Osteoblast (primary cell): ENCODE results near the gene SCLY. TPM values are rescaled to one million over a fixed set of nuclear protein-coding genes. Genes with fewer than 3 reads are reported as not detected.

Experiments
- DNase-seq: peaks from one replicate; pipeline ENCODE4 v3.0.0; 2011; ENCODE audit warnings: low spot score, mixed read lengths; ENCODE audit not compliant: insufficient read length; ENCODE audit errors: missing footprints
- H2AFZ ChIP-seq: 2 replicates; pipeline ENCODE4 v1.6.0; 2011; ENCODE audit warnings: mild to moderate bottlenecking, low read length
- H3K27ac ChIP-seq: 2 replicates; pipeline ENCODE4 v1.5.1; 2011; ENCODE audit warnings: mild to moderate bottlenecking, low read depth, low read length, moderate library complexity
- H3K27me3 ChIP-seq: 2 replicates; pipeline ENCODE4 v1.6.0; 2012; ENCODE audit warnings: mild to moderate bottlenecking, control low read depth, inconsistent platforms, low read length, moderate library complexity; ENCODE audit not compliant: insufficient read depth
- H3K36me3 ChIP-seq: 2 replicates; pipeline ENCODE4 v1.5.1; 2011; ENCODE audit warnings: mild to moderate bottlenecking, low read length, control low read depth, moderate library complexity; ENCODE audit not compliant: insufficient read depth
- H3K4me1 ChIP-seq: 2 replicates; pipeline ENCODE4 v1.5.1; 2011; ENCODE audit warnings: mild to moderate bottlenecking, low read length, control low read depth, moderate library complexity; ENCODE audit not compliant: insufficient read depth
- H3K4me2 ChIP-seq: 2 replicates; pipeline ENCODE4 v1.6.0; 2011; ENCODE audit warnings: mild to moderate bottlenecking, low read length; ENCODE audit not compliant: insufficient read depth
- H3K4me3 ChIP-seq: fragments of 200-600 bp; sonication (generic); 3 replicates; pipeline ENCODE4 v1.5.1; 2012; ENCODE audit warnings: mild to moderate bottlenecking, low read length, inconsistent platforms; ENCODE audit not compliant: insufficient read depth
- H3K79me2 ChIP-seq: 2 replicates; pipeline ENCODE4 v1.6.0; 2012; ENCODE audit warnings: mild to moderate bottlenecking, low read length, control low read depth, inconsistent platforms; ENCODE audit not compliant: insufficient read depth
- H3K9me3 ChIP-seq: 2 replicates; pipeline ENCODE4 v1.5.1; 2011; ENCODE audit warnings: low read depth, low read length, control low read depth
- H4K20me1 ChIP-seq: 2 replicates; pipeline ENCODE4 v1.6.0; 2012; ENCODE audit warnings: mild to moderate bottlenecking, low read length, control low read depth; ENCODE audit not compliant: insufficient read depth
- CTCF ChIP-seq: IDR thresholded peaks from 2 replicates; pipeline ENCODE4 v1.5.1; 2011; ENCODE audit warnings: mild to moderate bottlenecking, low read depth, low read length, moderate library complexity; ENCODE audit errors: extremely low read depth
- total RNA-seq: library from RNA; depleted of rRNA; stranded (reverse); fragments of >200 nt; gene quantifications from 2 replicates; pipeline ENCODE4 v1.2.3, GENCODE V29; 2012

The SCLY gene
- total RNA-seq, 1 donor, result 11.6 TPM

- H3K9me3 ChIP-seq, result no peaks in the 10 kb centered on the region
- no peak overlapping the region for H3K27ac ChIP-seq
- no peak overlapping the region for H3K4me2 ChIP-seq
- no peak overlapping the region for H3K4me3 ChIP-seq
- no peaks in the 10 kb centered on the region for H3K4me1 ChIP-seq
- no peak for DNase-seq
- no peaks in the 10 kb centered on the region for H3K79me2 ChIP-seq
- no peak for TF ChIP-seq CTCF
- peaks cover 13% of the 10 kb centered on the region for H3K36me3 ChIP-seq
- H2AFZ ChIP-seq, result no peak overlapping the region
- H3K27me3 ChIP-seq, result no peaks in the 10 kb centered on the region
- no peaks in the 10 kb centered on the region for H4K20me1 ChIP-seq
Measured at GRCh38 chr2:238069021-238069709, 8.4 kb downstream of the SCLY start.

DNA sequence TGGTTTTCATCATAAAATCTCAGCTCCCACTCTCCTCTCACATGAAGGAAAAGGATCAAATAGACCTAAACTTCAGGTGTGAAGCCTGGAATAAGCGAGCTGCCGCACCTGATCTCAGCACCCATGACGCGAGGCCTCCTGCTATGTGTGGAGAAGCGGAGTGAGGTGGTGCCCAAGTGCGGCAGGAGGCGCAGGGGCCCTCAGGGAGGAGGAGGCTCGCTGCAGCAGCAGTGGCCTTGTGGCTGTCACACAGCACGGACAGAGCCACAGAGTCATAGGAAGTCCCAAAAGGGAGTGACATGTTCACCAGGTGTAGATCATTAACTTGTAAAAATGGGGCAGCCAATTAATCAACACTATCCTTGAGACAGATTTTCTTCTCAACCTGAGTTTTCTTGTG is 9.1 kb downstream of the SCLY start:
- H3K36me3 ChIP-seq, result peaks cover 13% of the 10 kb centered on the region

DNA sequence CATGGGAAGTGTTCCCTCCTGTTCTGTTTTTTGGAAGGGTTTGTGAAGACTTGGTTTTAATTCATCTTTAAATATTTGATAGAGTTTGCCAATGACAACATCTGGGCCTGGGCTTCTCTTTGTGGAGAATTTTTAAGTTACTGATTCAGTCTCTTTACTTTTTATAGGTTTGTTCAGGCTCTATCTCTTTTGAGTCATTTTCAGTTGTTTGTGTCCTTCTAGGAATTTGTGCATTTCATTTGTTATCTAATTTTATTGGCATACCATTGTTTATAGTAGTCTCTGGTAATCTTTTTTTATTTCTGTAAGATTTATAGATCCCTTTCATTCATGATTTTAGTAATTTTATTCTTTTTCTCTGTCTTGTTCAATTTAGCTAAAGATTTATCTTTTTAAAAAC is 14.6 kb downstream of the SCLY start:
- no peaks in the 10 kb centered on the region for H3K27me3 ChIP-seq
- TF ChIP-seq CTCF, result no peak
- H3K4me2 ChIP-seq, result no peak overlapping the region
- no peak for DNase-seq
- no peaks in the 10 kb centered on the region for H3K36me3 ChIP-seq
- H4K20me1 ChIP-seq, result no peaks in the 10 kb centered on the region
- no peaks in the 10 kb centered on the region for H3K79me2 ChIP-seq
- no peak overlapping the region for H3K4me3 ChIP-seq
- H3K9me3 ChIP-seq, result no peaks in the 10 kb centered on the region
- H3K4me1 ChIP-seq, result no peaks in the 10 kb centered on the region
- H2AFZ ChIP-seq, result no peak overlapping the region
- H3K27ac ChIP-seq, result no peak overlapping the region

More for the DNA sequence above, 9.1 kb downstream of the SCLY start:
- no peak for TF ChIP-seq CTCF
- no peaks in the 10 kb centered on the region for H3K27me3 ChIP-seq
- no peaks in the 10 kb centered on the region for H3K4me1 ChIP-seq
- no peaks in the 10 kb centered on the region for H3K79me2 ChIP-seq
- no peak for DNase-seq
- no peak overlapping the region for H3K4me3 ChIP-seq
- no peak overlapping the region for H3K27ac ChIP-seq
- H2AFZ ChIP-seq, result no peak overlapping the region
- H3K9me3 ChIP-seq, result no peaks in the 10 kb centered on the region
- no peaks in the 10 kb centered on the region for H4K20me1 ChIP-seq
- H3K4me2 ChIP-seq, result no peak overlapping the region

- H3K4me2 ChIP-seq, result no peak overlapping the region
- no peak overlapping the region for H3K27ac ChIP-seq
- H3K4me3 ChIP-seq, result no peak overlapping the region
- H3K4me1 ChIP-seq, result no peaks in the 10 kb centered on the region
- no peak overlapping the region for H2AFZ ChIP-seq
- no peak for DNase-seq
- H3K79me2 ChIP-seq, result no peaks in the 10 kb centered on the region
- no peaks in the 10 kb centered on the region for H3K9me3 ChIP-seq
- no peak for TF ChIP-seq CTCF
- H3K36me3 ChIP-seq, result no peaks in the 10 kb centered on the region
- H4K20me1 ChIP-seq, result no peaks in the 10 kb centered on the region
- no peaks in the 10 kb centered on the region for H3K27me3 ChIP-seq
Measured at GRCh38 chr2:238077292-238077691, 16.5 kb downstream of the SCLY start.
